HepG2 (cell line): Measurements from ENCODE around the gene CTSD. TPM values are rescaled to one million over a fixed set of nuclear protein-coding genes. Genes with fewer than 3 reads are reported as not detected.

ENCODE experiments used
- ATAC-seq: fragments of 200-7000 bp; cut with Tn5 transposase; 3 replicates; pipeline ENCODE4 v1.9.1; 2020; ENCODE audit warnings: mild to moderate bottlenecking, moderate library complexity
- BruUV-seq: library from RNA; stranded (reverse); fragments of 400-500 nt; replicated peaks from 2 replicates; lab custom pipeline; 2021; lab: Mats Ljungman, UMichigan
- CTCF ChIA-PET: fragments of 300-600 bp; formaldehyde crosslinking; extraction: SDS; loops from one replicate; lab custom pipeline; 2021; ENCODE audit warnings: low total read pairs, inconsistent platforms, low intra/inter-chr PET ratio; lab: Yijun Ruan, JAX
- POLR2A ChIA-PET: fragments of 350-600 bp; sonication (Branson Sonifier 250); formaldehyde crosslinking; loops from one replicate; lab custom pipeline; 2020; ENCODE audit warnings: antibody characterized with exemption, inconsistent platforms; lab: Yijun Ruan, JAX
- DNase-seq: peaks from one replicate; pipeline ENCODE4 v3.0.0-alpha.2; 2015; ENCODE audit warnings: low spot score
- FAIRE-seq: peaks from 3 replicates; lab custom pipeline; 2011; peaks lifted over from hg19 to GRCh38; lab: Jason Lieb, UNC
- H2AFZ ChIP-seq: one replicate; pipeline ENCODE4 v1.6.1; 2011; ENCODE audit warnings: low read length, inconsistent platforms
- H3K27ac ChIP-seq: fragments of 300-600 bp; 3 replicates; pipeline ENCODE4 v1.8.0; 2011; ENCODE audit warnings: mixed run types, mild to moderate bottlenecking, mixed read lengths, low read length, inconsistent platforms; ENCODE audit not compliant: insufficient read depth; ENCODE audit errors: extremely low read length
- H3K27me3 ChIP-seq, 2 experiments: fragments of 200-600 bp in 1 of 2; 2 replicates in 1 of 2; 3 replicates in 1 of 2; pipeline versions ENCODE4 v1.6.0 to v1.8.0; 2011; ENCODE audit warnings: low read length in 2 of 2, mild to moderate bottlenecking in 2 of 2, moderate library complexity in 2 of 2, inconsistent platforms in 1 of 2; ENCODE audit not compliant: insufficient read depth in 2 of 2, control insufficient read depth in 1 of 2
- H3K36me3 ChIP-seq, 2 experiments: fragments of 200-600 bp in 1 of 2; replicated peaks in 1 of 2; 2 replicates in 1 of 2; 3 replicates in 1 of 2; pipeline versions ENCODE4 v1.5.1 to v1.8.0; 2011; ENCODE audit warnings: low read length in 2 of 2, inconsistent platforms in 1 of 2; ENCODE audit not compliant: insufficient read depth in 2 of 2, control insufficient read depth in 1 of 2
- H3K4me1 ChIP-seq: 2 replicates; pipeline ENCODE4 v1.5.1; 2012; ENCODE audit warnings: low read length, inconsistent platforms; ENCODE audit not compliant: insufficient read depth
- H3K4me2 ChIP-seq: 2 replicates; pipeline ENCODE4 v1.6.0; 2011; ENCODE audit warnings: low read depth, low read length, inconsistent platforms
- H3K4me3 ChIP-seq, 3 experiments: fragments of 200-600 bp in 1 of 3; sonication (generic), shearing (Covaris generic) in 1 of 3; replicated peaks in 1 of 3; 2 replicates each; pipeline ENCODE4 v1.5.1; 2011 to 2016; ENCODE audit warnings: low read length in 3 of 3, inconsistent platforms in 2 of 3, low read depth in 2 of 3, mild to moderate bottlenecking in 2 of 3, control low read depth in 1 of 3, mixed read lengths in 1 of 3; ENCODE audit not compliant: insufficient read depth in 1 of 3
- H3K79me2 ChIP-seq: one replicate; pipeline ENCODE4 v1.6.1; 2011; ENCODE audit warnings: low read length, inconsistent platforms; ENCODE audit not compliant: insufficient read depth
- H3K9ac ChIP-seq: 2 replicates; pipeline ENCODE4 v1.6.0; 2011; ENCODE audit warnings: mild to moderate bottlenecking, low read depth, low read length, inconsistent platforms; ENCODE audit not compliant: insufficient read depth
- H3K9me3 ChIP-seq: 2 replicates; pipeline ENCODE4 v1.5.1; 2012; ENCODE audit warnings: mild to moderate bottlenecking, low read length
- H4K20me1 ChIP-seq: 2 replicates; pipeline ENCODE4 v1.6.0; 2011; ENCODE audit warnings: inconsistent platforms, mild to moderate bottlenecking, low read length, moderate library complexity; ENCODE audit not compliant: insufficient read depth
- CREB1 ChIP-seq, 2 experiments: fragments of 450-650 bp in 1 of 2; IDR thresholded peaks; 2 replicates each; pipeline ENCODE4 v1.6.1; 2016 to 2017; ENCODE audit warnings: control low read depth in 1 of 2, mild to moderate bottlenecking in 1 of 2, missing compliant biosample characterization in 1 of 2, missing genetic modification characterization in 1 of 2
- KMT2B ChIP-seq: IDR thresholded peaks from 2 replicates; pipeline ENCODE4 v1.6.1; 2016; ENCODE audit warnings: missing genetic modification reagents, missing compliant biosample characterization
- NRL ChIP-seq: sonication (generic); formaldehyde crosslinking; IDR thresholded peaks from 2 replicates; pipeline ENCODE4 v1.5.0; 2020; ENCODE audit warnings: missing genetic modification reagents, mild to moderate bottlenecking, moderate library complexity, borderline replicate concordance
- RELA ChIP-seq: sonication (generic); formaldehyde crosslinking; IDR thresholded peaks from 2 replicates; pipeline ENCODE4 v1.4.0; 2020; ENCODE audit warnings: missing genetic modification reagents
- ZNF687 ChIP-seq: sonication (generic); formaldehyde crosslinking; IDR thresholded peaks from 2 replicates; pipeline ENCODE4 v1.5.1; 2020; ENCODE audit warnings: mild to moderate bottlenecking, missing genetic modification reagents, moderate library complexity
- ZNF83 ChIP-seq: sonication (generic); formaldehyde crosslinking; IDR thresholded peaks from 2 replicates; pipeline ENCODE4 v1.4.0; 2020; ENCODE audit warnings: missing genetic modification reagents, mild to moderate bottlenecking, borderline replicate concordance
- WGBS: methylation state at CpG from one replicate; pipeline ENCODE4 v1.1.6; 2017; ENCODE audit warnings: low lambda C conversion rate; 5-methylcytosine and 5-hydroxymethylcytosine counted together
- in situ Hi-C: cut with HindIII; loops from 2 replicates; pipeline ENCODE4 v1.10.0; 2017; ENCODE audit warnings: low pct_unique_long_range_greater_than_20kb; ENCODE audit not compliant: extremely low pct_ligation_motif_present
- intact Hi-C: fragments of 100-400 bp; cut with micrococcal nuclease; formaldehyde crosslinking; loops from one replicate; pipeline ENCODE4 v1.10.0; 2022; ENCODE audit not compliant: unreplicated experiment
- polyA plus RNA-seq, 8 experiments: library from polyadenylated mRNA; depleted of rRNA in 3 of 8; stranded (reverse) in 7 of 8; unstranded in 1 of 8; fragments of >200 nt; fragmentation: Illumina TruSeq in 4 of 8; extraction: Trizol in 4 of 8; gene quantifications; 2 replicates each; pipeline versions ENCODE4 v1.2.1 to v1.2.3, GENCODE V29; 2011 to 2016; ENCODE audit warnings: low read depth in 4 of 8, missing spikeins in 1 of 8, mixed read lengths in 1 of 8; ENCODE audit not compliant: insufficient read depth in 1 of 8
- total RNA-seq, 5 experiments: library from RNA; depleted of rRNA; stranded (reverse); fragments of >200 nt; fragmentation: Illumina TruSeq; extraction: Trizol; gene quantifications; 2 replicates each; pipeline ENCODE4 v1.2.3, GENCODE V29; 2016; ENCODE audit warnings: low read depth in 1 of 5
- TF ChIP-seq, protein P1 (sequence below), 2 experiments: sonication (generic) in 1 of 2; formaldehyde crosslinking in 1 of 2; IDR thresholded peaks; 2 replicates each; pipeline versions ENCODE4 v1.4.0 to v1.6.1; 2016 to 2020; ENCODE audit warnings: borderline replicate concordance in 1 of 2, low read depth in 1 of 2, mild to moderate bottlenecking in 1 of 2, missing genetic modification reagents in 1 of 2

Gene CTSD
- total and polyA plus RNA-seq, 2 of the 13 experiments (the other 11 are each of a cell fraction or from before 2014, with no cell fraction given), result 143 to 230 TPM

GRCh38 chr11:1781593-1781975, 17.9 kb upstream of the CTSD start:
- no peak overlapping the region for H3K27ac ChIP-seq
- in situ Hi-C loops, result no loop called here
- POLR2A ChIA-PET, result no interaction called here
- no peak overlapping the region for H3K4me2 ChIP-seq
- FAIRE-seq, result no peak
- WGBS, result 24% methylated on average over 6 of the region's 9 CpGs
- no peak overlapping the region for H3K9ac ChIP-seq
- peaks cover 27% of the 10 kb centered on the region for H3K4me1 ChIP-seq
- H2AFZ ChIP-seq, result no peak overlapping the region
- no peaks in the 10 kb centered on the region for H3K36me3 ChIP-seq
- no peak overlapping the region for H3K4me3 ChIP-seq
- H3K9me3 ChIP-seq, result no peaks in the 10 kb centered on the region
- TF ChIP-seq CREB1 (IDR thresholded peaks at IDR 0.05) (peak; percentile 40; the same call in 1 of the 2 replicates), CREB1 (CRISPR knock-in tag; IDR thresholded peaks at IDR 0.05) (no peak), ZNF83 (CRISPR knock-in tag) (no peak)
- BruUV-seq, result no TSS peak
- DNase-seq, result no peak
- peaks cover 15 to 69% of the 10 kb centered on the region in 2 experiments for H3K27me3 ChIP-seq
- no peaks in the 10 kb centered on the region for H3K79me2 ChIP-seq
- intact Hi-C loops, result no loop called here
- H4K20me1 ChIP-seq, result no peaks in the 10 kb centered on the region
- CTCF ChIA-PET, result no interaction called here
- no peak for ATAC-seq

DNA sequence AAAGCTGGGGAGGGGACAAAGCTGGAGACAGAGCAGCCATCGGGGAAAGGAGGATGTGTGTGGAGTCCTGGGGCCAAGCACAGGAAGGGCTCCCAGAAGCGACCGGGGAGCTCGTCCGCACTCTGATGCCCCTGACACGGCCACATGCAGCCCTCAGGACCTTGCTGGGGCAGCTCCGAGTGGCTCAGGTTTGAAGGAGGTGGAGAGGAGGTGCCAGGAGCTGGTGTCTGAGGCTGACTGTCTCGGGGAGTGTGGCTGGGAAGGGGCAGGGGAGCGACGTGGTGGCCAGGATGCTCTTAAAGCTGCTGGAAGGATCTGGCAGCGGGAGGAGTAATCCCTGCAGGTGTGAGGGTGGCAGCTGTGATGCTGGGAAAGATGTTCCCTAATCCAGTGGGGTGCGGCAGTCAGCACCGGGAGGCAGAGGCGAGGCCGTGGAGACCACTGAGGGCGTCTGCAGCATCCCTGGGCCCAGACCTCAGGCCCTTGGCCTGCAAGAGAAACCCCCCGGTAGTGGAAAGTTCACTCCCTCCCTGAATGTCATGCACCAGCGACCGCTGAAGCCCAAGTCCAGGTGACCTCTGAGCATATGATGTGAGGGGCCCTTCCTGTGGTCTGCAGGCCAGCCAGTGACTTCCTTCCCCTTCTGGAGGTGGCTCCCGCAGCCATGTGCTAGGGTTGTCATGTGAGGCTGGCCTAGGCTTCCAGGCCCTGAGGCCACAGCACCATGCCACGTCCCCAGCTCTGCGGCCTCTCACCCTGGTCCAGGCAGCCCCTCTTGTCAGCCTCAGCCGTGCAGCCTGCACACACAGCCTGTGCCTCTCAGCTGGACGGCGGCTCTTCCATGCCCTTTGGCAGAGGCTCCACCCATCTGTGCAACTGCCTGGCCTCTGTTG, 17.2 kb upstream of the CTSD start:
- FAIRE-seq (no peak), ATAC-seq (peak; percentile 10; the same call in 1 of the 3 replicates), DNase-seq (no peak)
- no peak overlapping the region for H2AFZ ChIP-seq
- intact Hi-C loops (no loop called here), in situ Hi-C loops (no loop called here)
- no peaks in the 10 kb centered on the region for H3K9me3 ChIP-seq
- H3K36me3 ChIP-seq, result no peaks in the 10 kb centered on the region
- POLR2A ChIA-PET, result no interaction called here
- no TSS peak for BruUV-seq
- no peak overlapping the region for H3K4me2 ChIP-seq
- no peaks in the 10 kb centered on the region for H3K79me2 ChIP-seq
- H3K4me3 ChIP-seq, result no peak overlapping the region
- peaks cover 15 to 69% of the 10 kb centered on the region in 2 experiments for H3K27me3 ChIP-seq
- no peak overlapping the region for H3K27ac ChIP-seq
- WGBS, result 36% methylated on average over 20 of the region's 25 CpGs
- peaks cover 27% of the 10 kb centered on the region for H3K4me1 ChIP-seq
- no peak overlapping the region for H3K9ac ChIP-seq
- TF ChIP-seq ZNF687 (CRISPR knock-in tag) (peak; percentile 35; the same call in 1 of the 2 replicates), NRL (CRISPR knock-in tag) (no peak), RELA (CRISPR knock-in tag) (no peak), KMT2B (CRISPR knock-in tag) (no peak)
- TF ChIP-seq, protein P1, sequence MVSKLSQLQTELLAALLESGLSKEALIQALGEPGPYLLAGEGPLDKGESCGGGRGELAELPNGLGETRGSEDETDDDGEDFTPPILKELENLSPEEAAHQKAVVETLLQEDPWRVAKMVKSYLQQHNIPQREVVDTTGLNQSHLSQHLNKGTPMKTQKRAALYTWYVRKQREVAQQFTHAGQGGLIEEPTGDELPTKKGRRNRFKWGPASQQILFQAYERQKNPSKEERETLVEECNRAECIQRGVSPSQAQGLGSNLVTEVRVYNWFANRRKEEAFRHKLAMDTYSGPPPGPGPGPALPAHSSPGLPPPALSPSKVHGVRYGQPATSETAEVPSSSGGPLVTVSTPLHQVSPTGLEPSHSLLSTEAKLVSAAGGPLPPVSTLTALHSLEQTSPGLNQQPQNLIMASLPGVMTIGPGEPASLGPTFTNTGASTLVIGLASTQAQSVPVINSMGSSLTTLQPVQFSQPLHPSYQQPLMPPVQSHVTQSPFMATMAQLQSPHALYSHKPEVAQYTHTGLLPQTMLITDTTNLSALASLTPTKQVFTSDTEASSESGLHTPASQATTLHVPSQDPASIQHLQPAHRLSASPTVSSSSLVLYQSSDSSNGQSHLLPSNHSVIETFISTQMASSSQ (IDR thresholded peaks at IDR 0.05; ENCODE audit: low read depth), result no peak
- TF ChIP-seq, protein P1 (CRISPR knock-in tag; IDR thresholded peaks at IDR 0.05; ENCODE audit: borderline replicate concordance), result no peak
- CTCF ChIA-PET, result no interaction called here
- no peaks in the 10 kb centered on the region for H4K20me1 ChIP-seq
